OCI-LY1 (cell line): ENCODE measurements around the gene INPP5A.

Experiments used
- CTCF ChIP-seq: fragments of 200-600 bp; sonication (generic), shearing (Covaris generic); IDR thresholded peaks from 2 replicates; pipeline ENCODE4 v1.5.1; 2017; ENCODE audit warnings: mild to moderate bottlenecking, antibody characterized with exemption, low read length, moderate library complexity, mixed read lengths
- EZH2 ChIP-seq: fragments of 200-600 bp; sonication (generic), shearing (Covaris generic); IDR thresholded peaks from 2 replicates; pipeline ENCODE4 v1.8.0; 2017; ENCODE audit warnings: borderline replicate concordance, mixed run types, mild to moderate bottlenecking, antibody characterized with exemption, low read length, moderate library complexity, mixed read lengths

GRCh38 chr10:132617737-132618052 lies 80.1 kb downstream of the INPP5A start:
- TF ChIP-seq CTCF (no peak), EZH2 (no peak)
